Stimulated activated CD4-positive, alpha-beta T cell treated with anti-CD3 and anti-CD28 coated beads, Interleukin-2, amount 100 ng/mL, for 48 hours (primary cell): ENCODE data around the gene RNASET2.
A peak's percentile ranks its signal among the peaks of the same experiment; 100 is the strongest.

Experiments
- DNase-seq, 2 donors: peaks; one replicate each; pipeline ENCODE4 v3.0.0-alpha.2; 2020

Gene RNASET2, protein sequence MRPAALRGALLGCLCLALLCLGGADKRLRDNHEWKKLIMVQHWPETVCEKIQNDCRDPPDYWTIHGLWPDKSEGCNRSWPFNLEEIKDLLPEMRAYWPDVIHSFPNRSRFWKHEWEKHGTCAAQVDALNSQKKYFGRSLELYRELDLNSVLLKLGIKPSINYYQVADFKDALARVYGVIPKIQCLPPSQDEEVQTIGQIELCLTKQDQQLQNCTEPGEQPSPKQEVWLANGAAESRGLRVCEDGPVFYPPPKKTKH

DNA sequence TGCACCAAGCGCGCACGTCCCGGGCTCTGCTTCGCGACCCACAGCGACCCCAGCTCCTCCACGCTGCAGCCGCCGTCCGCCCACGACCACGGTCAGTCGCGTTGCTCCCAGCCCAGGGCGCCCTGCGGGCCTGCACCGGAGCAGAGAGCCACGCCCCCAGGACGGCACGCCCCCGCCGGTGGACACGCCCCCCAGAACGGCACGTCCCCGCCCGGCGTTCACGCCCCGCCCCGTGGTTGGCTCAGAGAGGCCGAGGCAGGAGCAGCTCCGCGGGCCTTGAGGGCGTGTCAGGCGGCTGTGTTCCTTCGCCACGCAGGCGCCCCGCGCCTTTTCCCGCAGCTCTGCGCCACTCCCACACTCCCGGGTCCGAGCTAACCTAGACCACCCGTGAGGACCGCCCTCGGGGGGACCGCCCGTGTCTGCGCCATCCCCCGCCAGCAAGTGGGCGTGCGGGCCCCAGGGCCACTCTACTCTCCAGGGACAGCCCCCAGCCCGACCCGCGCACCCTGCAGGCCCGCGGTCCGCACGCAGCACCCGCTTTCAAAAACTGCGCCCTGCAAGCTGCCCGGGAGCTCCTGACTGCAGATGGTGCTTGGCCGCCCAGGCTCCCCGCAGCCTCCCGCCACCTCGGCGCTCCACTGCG, at the start of gene RNASET2:
Gene RNASET2, minus strand, starts transcription at position 107 of the 643 bp plus-strand sequence. CDS start 368 bp downstream, outside the sequence.
- DNase-seq, result peak; percentile 100

DNA sequence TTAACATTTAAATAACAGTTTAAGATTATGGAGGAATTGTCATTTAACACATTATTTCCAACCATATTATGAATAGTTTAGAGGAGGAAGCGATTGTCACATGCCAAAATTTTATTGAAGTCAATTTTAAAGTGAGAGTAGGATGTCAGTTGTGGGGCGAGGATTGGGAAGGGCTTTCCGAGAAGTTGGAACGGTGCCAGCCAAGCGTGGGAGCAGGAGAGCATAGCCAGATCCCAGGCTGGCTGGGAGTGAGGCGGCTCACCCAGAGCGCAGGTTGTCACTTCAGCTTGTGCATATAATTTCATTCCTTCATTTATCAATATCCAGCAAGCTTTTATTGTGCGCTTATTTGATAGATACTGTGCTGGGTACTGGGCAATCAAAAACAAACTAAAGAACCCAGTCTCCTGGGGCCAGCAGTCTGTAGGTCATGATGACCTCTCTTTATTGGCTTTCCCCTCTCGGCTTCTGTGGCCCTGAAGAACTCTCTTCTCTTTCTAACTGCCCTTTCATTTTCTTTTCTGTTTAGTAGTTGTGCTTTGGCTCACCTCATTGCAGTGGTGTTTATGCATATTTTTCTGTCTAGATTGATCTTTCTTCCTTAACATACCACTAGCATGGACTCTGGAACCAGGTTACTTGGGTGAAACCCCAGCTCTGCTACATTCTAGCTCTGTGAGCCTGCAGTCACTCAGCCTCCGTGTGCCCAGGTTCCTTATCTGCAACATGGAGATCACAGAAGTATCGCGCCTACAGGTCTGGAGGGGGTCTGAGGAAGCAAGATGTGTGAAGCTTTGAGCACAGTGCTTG, 49.2 kb upstream of the RNASET2 start:
- no peak for DNase-seq

DNA sequence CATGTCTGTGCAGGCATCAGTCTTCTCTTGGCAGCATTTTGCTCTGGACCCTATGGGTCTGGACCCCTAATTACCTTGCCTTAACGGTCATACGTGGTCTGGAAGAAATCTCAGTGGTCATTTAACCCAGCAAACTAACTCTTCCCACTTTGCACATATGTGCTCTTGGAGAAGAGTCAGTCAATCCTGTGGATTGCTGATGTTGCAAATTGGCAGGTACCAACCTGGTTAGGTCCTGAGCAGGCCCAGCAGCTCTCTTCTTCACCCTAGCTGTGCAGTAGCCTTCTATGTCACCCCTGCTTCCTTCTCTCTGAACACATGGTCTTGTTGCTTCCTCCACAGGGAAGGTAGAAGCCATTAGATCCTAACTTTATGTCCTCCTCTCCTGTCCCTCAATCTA, 44.4 kb upstream of the RNASET2 start:
- DNase-seq, result no peak

DNA sequence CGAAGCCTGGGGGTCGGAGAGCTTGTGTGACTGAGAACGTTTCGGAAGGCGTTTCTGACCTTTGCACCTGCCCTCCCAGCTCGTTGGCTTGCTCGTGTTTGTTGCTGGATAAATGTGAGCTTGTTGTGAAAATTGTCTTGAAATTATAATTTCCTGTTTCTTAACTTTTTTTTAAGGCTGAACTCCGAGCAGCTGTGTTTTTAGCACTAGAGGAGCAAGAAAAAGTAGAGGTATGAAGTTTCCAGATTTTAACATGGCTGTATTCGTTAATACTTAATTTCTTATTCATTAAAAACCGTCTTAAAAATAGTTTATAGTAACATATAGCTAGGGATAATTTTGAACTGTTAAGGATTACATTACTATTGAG, 43.5 kb upstream of the RNASET2 start:
- no peak for DNase-seq

DNA sequence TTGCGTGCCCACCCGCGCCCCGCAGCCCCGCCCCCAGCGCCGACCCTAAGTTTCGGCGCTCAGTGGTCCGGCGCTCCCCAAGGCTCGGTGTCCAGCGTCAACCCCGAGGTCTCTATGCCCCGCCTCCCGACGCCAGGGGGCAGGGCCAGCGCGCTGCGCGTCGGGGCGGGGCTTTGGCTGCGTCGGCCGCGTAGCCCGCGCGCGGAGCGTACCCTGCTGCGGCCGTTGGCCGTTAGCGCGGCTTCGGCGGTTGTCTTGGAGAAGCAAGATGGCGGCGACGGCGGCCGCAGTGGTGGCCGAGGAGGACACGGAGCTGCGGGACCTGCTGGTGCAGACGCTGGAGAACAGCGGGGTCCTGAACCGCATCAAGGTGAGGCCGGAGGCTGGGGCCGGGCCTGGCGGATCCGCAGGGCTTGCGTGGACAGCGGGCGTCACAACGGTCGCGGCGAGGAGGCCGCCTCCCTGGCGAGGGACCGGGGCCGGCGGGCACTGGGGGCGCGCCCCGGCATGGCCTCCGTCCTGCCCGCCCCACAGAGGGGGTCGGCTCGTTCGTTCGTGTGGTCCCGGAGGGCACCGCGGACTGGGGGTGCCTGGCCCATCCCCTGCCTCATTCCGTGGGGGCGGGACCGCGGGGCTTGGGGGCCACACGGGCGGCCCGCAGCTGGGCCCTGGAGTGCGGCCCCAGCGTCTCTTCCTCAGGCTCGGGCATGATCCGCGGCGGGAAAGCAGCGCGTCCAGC, 43.0 kb upstream of the RNASET2 start, which contains the start of gene CEP43:
Gene CEP43, plus strand, starts transcription at position 253 of the 739 bp plus-strand sequence. Its CDS starts 16 bp downstream, at position 269.
- DNase-seq, result peak; percentile 82 to 88

DNA sequence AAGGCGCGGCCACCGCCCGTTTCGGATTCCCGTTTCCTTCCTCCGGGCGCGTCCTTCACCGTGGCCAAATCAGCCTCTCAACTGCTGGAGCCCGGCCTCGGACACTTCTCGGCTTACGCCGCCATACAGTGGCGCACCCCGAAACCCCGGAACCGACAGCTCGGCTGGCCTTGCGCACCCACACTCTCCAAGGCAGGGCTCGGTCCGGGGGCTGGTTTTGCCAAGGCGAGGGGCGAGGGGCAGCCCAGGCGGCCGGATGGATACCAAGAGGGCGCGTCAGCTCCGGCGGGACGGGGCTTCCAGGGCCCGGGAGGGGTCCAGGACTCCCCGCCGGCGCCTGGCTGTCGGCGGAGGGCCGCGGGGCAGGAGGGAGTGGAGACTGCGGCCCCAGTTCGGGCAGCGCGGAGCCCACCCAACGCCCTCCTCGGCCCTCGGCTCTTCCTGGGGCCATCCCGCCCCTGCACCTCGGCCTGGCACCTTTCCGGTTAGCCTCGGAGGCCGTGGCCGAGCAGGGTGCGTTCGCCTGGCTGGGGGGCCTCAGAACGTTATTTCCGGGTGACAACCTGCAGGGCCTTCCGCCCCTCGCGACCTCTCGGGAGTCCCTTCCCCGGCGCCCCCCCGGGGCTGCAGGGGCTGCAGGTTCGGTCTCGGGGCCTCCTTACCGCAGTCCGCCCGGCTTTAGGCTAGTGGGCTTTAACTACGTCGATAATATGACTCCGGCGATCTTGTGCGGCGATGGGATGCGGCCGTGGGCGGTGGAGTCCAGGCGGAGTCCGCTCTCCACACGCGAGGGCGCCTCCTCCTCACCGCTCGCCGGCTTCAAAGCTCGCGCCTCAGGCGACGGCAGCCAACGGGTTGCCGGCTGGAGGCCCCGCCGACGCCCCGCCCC, 42.1 kb upstream of the RNASET2 start:
- peak in 1 of 2 donors; percentile 16 for DNase-seq

DNA sequence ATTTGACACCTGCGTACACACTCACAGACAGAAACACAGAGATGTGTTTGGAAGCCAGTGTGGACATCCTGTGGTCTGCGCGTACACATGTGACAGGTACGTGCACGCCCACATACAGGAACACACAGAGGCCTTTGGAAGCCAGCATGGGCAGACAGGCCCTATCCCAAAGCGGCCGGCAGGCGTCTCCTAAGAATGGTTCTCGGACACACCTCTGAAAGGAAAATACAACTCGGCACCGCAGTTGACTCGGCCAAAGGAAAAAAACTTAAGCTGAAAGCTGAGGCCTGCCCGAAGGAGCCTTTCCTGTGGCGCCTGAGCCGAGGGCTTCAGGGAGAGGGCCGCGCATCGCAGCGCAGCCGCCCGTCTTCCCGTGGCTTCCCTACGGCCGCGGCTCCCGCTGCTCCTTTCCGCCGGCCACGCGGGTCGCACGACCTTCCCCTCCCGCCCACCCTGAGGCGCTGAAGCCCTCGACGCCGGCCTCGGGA, 41.5 kb upstream of the RNASET2 start:
- peak; percentile 51 to 52 for DNase-seq

DNA sequence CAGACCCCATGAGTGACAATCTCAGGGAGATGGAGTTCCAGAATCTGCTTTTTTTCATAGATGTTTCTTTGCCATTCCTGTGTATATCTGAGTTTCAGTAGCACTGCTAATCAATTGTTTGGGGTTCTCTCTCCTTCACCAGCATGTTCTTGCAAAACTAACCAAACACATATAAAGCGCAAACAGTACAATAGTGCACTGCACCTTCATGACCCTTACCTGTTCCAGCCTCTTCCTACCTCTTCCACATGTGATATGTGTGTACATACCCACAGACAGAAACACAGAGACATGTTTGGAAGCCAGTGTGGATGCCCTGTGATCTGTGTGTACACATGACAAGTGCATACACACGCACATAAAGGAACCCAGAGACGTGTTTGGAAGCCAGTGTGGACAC, 41.0 kb upstream of the RNASET2 start:
- DNase-seq, result no peak

DNA sequence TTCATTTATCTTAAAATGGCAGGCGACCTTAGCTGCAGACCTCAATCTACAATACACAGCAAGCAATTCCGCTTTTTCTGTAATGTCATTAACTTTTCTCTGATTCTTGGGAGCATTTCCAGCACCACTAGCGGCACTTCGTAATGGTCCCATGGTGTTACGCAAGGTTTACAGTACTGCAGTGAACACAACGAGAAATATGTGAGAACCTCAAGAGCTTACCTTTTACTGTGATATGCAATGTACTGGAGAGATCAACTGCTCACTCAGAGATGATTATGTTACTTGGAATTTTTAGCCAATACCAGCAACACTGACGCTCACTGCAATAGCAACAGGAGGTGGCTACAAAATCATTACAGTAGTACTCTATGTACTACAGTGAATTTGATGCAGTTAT, 40.1 kb upstream of the RNASET2 start:
- DNase-seq, result no peak

DNA sequence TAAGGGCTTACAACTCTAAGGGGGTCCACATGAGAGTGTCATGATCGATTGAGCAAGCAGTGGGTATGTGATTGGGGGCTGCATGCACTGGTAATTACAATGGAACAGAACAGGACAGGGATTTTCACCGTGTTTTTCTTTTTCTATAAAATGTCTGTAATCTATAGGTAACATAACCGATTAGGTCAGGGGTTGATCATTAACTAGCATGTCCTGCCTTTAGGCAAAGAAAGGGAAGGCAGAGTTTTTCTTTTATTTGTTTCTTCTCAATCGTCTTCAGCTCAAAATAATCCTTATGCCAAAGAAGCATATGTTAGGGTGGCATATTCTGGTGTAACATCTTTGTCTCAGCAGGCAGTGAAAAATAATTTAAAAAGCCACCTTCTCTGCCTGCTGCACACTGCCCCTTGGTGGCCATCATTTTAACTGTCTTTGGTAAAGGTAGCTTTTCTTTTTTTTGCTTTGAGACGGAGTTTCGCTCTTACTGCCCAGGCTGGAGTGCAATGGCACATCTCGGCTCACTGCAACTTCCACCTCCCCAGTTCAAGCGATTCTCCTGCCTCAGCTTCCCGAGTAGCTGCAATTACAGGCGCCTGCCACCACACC, 33.2 kb upstream of the RNASET2 start:
- peak; percentile 21 to 32 for DNase-seq

DNA sequence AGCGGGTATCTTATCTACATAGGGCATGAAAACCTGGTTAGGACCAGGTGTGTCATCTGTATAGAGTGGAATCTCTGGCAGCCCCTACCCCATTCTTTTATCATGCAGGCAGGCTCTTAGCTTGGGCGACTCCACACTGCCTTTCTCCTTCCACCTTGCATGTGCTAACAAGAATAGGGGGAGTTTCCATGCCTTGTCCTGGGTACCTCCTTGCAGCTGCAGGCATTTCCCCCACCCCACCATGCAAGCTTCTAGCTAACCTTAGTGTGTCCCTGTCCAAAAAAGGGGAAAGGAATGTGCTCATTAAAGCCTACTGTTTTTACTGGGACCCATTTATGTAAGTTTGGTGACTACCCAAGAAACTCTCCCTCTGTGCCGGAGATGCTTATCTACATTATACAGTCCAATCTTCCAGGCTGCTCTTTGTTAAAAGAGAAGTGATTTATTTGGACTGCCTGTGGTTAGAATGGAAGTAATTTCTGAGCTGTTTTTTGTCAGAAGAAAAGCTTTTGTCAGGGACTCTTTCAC, 32.4 kb upstream of the RNASET2 start:
- no peak for DNase-seq

DNA sequence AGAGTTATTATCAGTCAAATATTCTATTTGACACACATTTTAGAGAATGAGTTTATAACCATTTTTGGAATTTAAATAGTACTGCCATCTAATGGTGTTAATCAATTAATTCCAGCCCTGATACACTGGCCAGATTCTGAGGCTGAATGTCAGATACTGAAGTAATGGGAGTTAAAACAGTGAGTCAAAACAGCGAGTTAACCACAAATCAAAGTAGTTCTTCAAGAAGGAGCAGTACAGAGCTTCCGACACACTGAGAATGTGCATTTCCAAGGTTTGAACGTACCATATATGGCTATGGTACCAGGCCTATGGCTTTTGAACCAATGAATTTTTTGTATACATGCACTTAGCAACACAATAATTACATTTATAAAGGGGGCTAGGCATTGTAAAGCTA, 31.6 kb upstream of the RNASET2 start:
- no peak for DNase-seq

DNA sequence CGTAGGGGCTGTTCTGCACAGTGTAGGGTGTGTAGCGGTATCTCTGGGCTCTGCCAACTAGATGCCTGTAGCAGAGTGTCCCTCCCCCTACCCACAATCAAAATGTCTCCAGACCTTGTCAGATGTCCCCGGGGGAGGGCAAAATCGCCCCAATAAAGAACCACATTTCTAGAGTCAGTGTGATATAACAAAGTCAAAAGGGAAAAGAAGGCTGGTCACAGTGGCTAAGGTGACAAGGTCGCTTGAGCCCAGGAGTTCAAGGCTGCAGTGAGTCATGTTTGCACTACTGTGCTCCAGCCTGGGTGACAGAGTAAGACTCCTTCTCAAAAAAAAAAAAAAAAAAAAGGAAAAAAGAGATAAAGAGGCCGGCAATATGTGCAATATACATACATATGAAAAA, 31.1 kb upstream of the RNASET2 start:
- DNase-seq, result no peak

DNA sequence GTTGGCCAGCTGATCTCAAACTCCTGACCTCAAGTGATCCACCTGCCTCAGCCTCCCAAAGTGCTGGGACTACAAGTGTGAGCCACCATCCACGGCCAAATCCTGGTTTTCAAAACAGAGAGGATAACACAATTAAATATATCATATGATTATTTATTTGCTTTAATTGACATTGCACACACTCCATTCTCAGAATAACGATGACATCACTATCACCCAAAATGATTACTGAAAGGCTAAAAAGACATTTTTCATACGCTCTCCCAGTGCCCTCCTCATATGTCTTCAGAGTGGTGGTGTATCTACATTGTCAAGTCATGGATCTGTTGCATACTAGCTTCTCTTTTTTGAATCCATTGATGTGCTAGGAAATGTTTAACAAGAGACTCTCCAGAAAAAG, 24.4 kb upstream of the RNASET2 start:
- no peak for DNase-seq

DNA sequence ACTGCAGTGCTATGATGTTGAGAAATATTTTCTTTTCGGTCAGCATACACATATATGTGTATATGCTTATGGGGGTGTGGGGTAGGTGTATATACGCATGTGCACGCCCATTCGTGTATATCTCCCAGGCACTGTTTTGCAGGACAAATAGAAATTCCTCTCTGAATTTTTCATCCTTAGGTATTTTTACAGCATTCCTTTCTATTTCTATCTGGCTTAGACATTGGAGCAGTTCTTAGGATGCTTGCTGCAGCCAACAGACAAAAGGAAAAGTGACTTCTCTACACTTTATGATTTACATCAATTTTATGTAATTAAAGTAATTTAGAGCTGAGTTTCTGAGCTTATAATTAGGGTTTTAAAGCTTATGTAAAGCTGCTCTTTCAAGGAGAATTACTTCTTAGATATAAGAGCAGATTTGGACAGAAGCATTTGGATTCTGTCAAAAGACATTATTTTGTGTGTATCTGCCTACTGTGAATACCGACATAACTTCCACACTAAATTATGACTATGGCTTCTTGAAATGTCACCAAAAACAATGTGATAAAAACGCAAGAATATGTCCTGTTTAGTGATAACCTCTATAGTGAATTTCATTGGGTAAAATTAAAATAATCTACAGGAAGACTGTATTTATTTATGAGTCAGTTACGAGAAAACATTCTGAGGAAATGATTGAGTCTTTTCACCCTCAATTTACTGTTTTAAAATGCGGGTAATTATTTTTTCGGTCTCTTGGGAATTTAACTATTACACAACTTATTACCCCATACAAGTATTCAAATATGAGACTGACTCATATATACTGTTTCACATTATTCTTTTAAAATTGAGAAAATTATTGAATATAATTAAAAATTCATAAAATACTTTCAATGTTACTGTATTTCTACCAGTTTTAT, 21.5 kb upstream of the RNASET2 start:
- DNase-seq, result no peak

DNA sequence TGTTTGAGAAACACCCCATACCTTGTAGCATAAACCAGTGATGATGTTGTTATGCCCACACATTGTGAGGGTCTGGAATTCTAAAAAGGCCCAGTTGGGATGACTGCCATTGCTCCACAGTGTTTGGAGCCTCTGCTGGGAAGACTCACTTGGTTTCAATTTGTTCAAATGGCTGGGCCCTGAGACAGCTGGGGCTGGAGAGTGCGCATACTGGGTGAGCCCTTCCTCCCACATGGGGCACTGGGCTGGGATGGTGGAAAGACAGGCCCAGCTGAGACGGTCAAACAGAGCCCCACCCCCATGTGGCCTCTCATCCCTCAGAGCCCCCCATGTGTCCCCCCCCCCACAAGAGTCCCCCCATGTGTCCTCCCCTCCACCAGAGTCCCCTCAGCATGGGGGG, 20.3 kb upstream of the RNASET2 start:
- no peak for DNase-seq

DNA sequence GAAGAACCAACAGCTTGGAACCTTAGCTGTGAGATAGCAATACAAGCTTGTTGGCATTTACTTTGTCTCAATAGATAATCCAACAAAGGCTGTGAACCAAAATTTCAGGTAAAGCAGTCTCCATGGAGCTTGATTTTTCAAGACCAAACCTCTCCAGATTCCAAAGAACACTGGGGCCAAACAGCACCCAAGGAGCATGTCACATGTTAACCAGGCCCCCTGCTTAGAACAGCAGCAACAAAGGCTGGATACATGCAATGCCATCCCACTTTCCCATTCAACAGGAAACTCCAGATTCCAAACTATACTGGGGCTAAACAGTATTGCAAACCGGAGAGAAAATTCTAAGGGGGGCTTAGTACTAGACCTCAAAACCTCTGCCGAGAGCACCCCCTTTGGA, 15.8 kb upstream of the RNASET2 start:
- DNase-seq, result no peak

DNA sequence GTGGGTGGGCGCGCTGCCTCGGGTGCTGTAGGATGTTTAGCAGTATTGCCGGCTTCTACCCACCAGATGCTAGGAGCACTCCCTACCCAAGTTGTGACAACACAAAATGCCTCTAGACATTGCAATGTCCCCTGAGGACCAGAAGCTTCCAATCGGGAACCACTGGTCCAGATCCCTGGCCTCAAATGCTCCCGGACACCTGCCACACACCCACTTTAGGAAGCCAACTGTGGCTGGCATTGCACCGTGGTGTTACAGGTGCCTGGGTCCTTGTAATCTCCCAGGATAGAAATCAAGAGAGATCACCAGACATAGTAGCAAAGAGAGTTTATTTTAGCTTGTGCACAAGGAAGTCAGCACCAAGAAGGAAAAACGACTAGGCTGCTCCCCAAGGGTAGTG, 14.9 kb upstream of the RNASET2 start:
- DNase-seq, result no peak

DNA sequence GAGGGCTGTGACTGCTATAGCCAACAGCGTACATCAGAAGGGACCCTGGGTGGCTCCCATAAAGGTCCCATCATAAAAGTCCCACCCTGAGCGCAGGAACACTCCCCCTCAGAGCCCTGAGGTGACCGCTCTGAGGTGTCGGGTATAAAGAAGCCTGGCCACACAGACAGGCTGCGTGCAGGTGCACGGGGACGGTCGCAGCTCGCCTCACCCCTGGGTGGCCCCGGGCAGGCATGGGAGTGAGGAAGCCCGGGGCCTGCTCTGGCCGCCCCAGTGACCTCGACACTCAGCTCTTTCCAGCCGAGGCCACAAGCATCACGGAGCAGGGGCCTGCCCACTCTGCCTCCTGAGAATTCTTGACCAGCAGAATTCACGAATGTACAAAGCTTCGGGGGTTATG, 14.4 kb upstream of the RNASET2 start:
- no peak for DNase-seq

DNA sequence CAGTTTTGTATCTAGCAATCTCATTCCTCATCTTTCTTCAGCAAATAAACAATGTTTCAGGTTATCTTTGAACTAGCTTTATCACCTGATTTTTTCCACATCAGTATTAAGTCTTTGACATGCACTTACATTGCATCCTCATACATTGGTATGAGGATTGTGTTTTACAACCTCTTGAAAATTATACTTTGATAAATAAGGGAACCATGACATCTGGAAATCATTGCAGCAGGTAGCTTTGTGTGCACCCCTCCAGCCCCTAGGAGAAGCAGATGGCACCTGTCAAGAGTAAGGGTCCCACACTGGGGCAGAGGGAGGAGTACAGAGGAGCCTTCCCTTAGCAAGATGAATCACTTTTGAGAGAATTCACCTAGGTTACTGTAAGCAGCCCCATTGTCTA, 13.7 kb upstream of the RNASET2 start:
- no peak for DNase-seq
